D721Med (cell line): ENCODE measurements around the gene IFIT2.
"Not testable (repeated sequence)": the region's sequence is repeated elsewhere in the genome, so short reads cannot be mapped to it uniquely, and the experiment has no call there.

Experiments
- DNase-seq: peaks from one replicate; pipeline ENCODE4 v3.0.0; 2011; ENCODE audit warnings: low spot score; ENCODE audit not compliant: insufficient read length
- FAIRE-seq: peaks from 2 replicates; lab custom pipeline; 2011; peaks lifted over from hg19 to GRCh38; lab: Jason Lieb, UNC
- TF ChIP-seq, protein P1 (sequence below): IDR thresholded peaks from 2 replicates; pipeline ENCODE4 v1.5.1; 2012; ENCODE audit warnings: mild to moderate bottlenecking, control low read depth; ENCODE audit not compliant: insufficient read depth; ENCODE audit errors: missing control alignments

Gene IFIT2

DNA sequence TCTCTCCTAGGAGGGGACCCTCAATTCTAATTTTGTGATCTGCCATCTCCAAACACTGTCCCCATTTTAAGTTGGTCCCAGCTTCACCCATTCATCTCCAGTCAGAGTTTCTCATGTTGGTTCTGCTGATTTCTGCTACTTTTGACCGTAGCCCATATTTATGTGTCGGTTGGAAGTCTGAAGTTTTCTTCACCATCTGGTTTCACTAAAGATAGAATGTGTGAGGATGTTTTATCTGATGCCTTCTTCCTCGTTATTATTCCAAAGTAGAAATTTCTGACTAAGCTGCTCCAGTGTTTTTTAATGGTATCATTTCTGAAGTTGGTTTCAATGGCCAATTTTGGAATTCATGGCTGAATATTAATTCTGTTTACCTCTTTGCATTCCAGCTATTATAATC is 21.3 kb upstream of the IFIT2 start:
- TF ChIP-seq, protein P1, sequence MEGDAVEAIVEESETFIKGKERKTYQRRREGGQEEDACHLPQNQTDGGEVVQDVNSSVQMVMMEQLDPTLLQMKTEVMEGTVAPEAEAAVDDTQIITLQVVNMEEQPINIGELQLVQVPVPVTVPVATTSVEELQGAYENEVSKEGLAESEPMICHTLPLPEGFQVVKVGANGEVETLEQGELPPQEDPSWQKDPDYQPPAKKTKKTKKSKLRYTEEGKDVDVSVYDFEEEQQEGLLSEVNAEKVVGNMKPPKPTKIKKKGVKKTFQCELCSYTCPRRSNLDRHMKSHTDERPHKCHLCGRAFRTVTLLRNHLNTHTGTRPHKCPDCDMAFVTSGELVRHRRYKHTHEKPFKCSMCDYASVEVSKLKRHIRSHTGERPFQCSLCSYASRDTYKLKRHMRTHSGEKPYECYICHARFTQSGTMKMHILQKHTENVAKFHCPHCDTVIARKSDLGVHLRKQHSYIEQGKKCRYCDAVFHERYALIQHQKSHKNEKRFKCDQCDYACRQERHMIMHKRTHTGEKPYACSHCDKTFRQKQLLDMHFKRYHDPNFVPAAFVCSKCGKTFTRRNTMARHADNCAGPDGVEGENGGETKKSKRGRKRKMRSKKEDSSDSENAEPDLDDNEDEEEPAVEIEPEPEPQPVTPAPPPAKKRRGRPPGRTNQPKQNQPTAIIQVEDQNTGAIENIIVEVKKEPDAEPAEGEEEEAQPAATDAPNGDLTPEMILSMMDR = no peak
- FAIRE-seq = no peak
- DNase-seq = no peak

DNA sequence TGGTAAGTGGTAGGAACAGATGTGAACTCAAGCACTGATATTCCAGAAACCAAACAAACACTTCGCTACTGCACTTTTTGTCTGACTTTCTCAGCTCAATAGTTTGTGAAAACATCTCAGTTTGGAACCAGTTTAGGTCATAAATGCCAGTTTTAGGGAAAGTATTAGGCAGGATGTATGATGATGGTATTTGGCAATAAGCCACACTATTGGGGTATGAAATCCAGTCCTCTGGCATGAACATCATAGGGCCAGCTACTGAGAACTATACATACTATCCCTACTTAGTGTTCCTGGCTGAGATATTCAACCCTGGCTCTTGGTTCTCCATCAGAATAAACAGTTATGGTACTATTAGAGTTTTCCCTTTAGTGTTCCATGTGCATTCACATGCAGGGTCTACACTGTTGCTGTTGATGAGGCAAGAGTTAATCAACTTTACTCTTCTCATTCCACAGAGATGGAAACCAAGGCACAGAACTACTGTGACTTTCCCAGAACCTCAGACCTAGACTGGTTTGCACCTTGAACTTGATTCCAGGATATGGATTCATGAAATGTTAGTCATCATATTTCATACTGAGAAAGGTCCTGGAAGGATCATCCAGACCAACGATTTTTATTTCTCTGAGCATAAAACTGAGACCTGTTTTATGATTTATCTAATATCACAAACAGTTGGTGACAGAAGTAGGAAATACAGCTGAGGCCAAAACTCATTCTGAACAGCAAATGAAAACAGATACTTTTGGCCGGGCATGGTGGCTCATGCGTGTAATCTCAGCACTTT is 20.0 kb upstream of the IFIT2 start:
- TF ChIP-seq, protein P1 = no peak
- no peak for DNase-seq
- no peak for FAIRE-seq

DNA sequence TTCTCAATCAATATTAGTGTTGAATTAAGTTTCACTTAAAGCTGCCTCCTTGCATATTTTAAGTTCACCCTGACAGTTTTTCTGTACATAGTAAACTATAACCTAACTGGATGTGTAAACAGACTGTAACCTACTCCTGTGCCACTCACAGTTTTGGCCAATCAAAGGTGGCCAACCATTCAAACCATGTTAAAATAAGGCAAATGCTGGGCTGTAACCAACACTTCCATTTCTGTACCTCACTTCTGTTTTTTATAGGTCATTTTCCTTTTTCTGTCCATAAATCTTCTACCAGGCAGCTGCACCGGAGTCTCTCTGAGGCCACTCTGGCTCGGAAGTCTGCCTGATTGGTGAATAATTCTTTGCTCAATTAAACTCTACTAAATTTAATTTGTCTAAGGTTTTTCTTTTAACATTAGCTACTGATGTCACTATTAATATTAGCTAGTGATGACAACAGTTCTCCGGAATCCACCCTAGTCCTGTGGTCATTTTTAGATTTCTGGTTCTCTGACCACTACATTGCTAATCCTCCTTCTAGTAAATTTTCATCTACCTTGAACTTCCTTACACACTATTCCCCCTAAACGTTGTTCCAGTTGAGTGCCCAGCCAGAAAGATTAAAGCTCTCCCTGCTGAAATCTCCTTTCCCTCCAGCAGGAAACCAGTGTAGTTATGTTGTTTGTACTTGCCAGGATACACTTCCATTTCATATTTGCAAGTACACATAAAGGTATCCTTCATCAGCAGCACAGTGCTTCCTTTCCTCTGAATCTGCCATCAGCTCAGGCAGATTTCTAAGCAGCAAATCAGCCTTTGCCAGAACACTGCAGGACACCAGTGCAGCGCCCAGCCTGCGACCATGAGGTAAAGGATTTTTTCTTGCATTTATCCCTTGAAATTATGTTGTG is 18.6 kb upstream of the IFIT2 start:
- DNase-seq = no peak
- TF ChIP-seq, protein P1 = no peak
- no peak for FAIRE-seq

DNA sequence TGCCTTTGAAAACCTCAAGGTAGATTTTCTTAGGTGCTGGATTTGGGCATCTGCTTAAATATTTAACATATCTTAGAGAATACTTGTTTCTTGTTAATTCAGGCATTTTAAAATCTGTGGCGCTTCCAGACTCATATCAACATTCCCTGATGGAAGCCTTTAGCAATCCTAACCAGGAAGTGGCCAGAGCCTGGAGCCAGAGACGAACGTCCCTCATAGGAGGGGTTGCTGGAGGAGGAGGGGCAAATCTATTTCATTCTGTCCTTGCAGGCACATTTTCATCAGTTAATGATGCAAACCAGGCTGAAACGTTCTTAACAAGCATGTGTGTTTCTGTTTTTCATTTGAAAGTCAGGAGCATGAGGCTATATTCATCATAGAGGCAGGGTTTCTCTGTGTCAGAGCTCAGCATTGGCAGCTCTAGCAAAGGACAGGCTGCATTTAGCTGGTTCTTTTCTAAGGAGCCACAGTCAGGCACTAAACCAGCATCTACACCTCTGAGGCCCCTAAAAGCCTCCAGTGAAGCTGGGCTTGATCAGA is 17.8 kb upstream of the IFIT2 start:
- no peak for FAIRE-seq
- TF ChIP-seq, protein P1 = no peak
- no peak for DNase-seq

DNA sequence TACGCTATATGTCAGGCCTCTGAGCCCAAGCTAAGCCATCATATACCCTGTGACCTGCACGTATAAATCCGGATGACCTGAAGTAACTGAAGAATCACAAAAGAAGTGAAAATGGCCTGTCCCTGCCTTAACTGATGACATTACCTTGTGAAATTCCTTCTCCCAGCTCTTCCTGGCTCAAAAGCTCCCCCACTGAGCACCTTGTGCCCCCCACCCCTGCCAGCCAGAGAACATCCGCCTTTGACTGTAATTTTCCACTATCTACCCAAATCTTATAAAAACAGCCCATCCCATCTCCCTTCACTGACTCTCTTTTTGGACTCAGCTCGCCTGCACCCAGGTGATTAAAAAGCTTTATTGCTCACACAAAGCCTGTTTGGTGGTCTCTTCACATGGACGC is 17.1 kb upstream of the IFIT2 start:
- FAIRE-seq = not testable (repeated sequence)

DNA sequence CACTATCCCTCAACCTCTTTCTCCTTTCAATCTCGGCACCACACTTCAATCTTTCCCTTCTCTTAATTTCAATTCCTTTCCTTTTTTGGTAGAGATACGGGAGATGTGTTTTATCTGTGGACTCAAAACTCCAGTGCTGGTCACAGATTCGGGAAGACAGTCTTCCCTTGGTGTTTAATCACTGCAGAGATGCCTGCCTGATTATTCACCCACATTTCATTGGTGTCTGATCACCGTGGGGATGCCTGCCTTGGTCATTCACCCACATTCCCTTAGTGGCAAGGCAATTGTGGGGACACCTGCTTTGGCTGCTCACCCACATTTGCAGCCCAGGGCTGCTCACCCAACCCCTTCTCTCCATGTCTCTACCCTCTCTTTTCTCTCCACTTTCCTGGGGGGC is 16.5 kb upstream of the IFIT2 start:
- not testable (repeated sequence) for FAIRE-seq, DNase-seq

More for the DNA sequence above, 17.1 kb upstream of the IFIT2 start:
- DNase-seq = not testable (repeated sequence)

DNA sequence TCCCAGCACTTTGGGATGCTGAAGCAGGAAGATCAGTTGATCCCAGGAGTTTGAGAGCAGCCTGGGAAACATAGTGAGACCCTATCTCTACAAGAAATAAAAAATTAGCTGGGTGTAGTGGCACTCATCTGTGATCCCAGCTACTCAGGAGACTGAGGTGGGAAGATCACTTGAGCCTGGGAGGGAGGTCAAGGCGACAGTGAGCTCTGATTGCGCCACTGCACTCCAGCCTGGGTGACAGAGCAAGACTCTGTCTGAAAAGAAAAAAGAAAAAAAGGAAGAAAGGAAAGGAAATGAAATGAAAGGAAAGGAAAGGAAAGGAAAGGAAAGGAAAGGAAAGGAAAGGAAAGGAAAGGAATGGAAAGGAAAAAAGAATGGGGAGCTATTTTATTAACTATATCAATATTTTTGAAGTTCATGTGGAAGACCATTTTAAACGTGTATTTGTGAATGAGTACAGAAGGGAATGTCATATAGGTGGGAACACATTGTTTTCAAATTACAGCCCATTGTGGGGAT is 7.1 kb upstream of the IFIT2 start:
- no peak for DNase-seq
- TF ChIP-seq, protein P1 = no peak
- FAIRE-seq = no peak
